HCT116 (cell line): ENCODE measurements around the gene MSMP.

ENCODE experiments used
- CBX3 ChIP-seq: IDR thresholded peaks from 2 replicates; pipeline ENCODE4 v1.6.1; 2012; ENCODE audit warnings: low read depth
- CEBPB ChIP-seq: IDR thresholded peaks from 2 replicates; pipeline ENCODE4 v1.6.1; 2012; ENCODE audit warnings: low read depth
- ELF1 ChIP-seq: IDR thresholded peaks from 2 replicates; pipeline ENCODE4 v1.6.1; 2012; ENCODE audit warnings: low read depth, borderline replicate concordance
- EZH2phosphoT487 ChIP-seq: fragments of 200-600 bp; IDR thresholded peaks from 2 replicates; pipeline ENCODE4 v1.6.1; 2018; ENCODE audit warnings: antibody characterized with exemption, borderline replicate concordance
- FOSL1 ChIP-seq: IDR thresholded peaks from 2 replicates; pipeline ENCODE4 v1.6.1; 2012; ENCODE audit warnings: low read depth
- JUND ChIP-seq: IDR thresholded peaks from 2 replicates; pipeline ENCODE4 v1.6.1; 2012
- POLR2A ChIP-seq: IDR thresholded peaks from 2 replicates; pipeline ENCODE4 v1.7.0; 2011; ENCODE audit warnings: borderline replicate concordance; ENCODE audit not compliant: insufficient read depth, insufficient read length; ENCODE audit errors: extremely low read depth
- POLR2AphosphoS5 ChIP-seq: IDR thresholded peaks from 2 replicates; pipeline ENCODE4 v1.6.1; 2011; ENCODE audit warnings: mild to moderate bottlenecking, low read depth, low read length, moderate library complexity
- SIN3A ChIP-seq: IDR thresholded peaks from 2 replicates; pipeline ENCODE4 v1.6.1; 2012; ENCODE audit warnings: low read depth
- SP1 ChIP-seq: IDR thresholded peaks from 2 replicates; pipeline ENCODE4 v1.6.1; 2012; ENCODE audit warnings: low read depth
- TF ChIP-seq, protein P1 (sequence below), 3 experiments: fragments of 200-600 bp in 1 of 3; sonication (generic) in 1 of 3; IDR thresholded peaks in 2 of 3; conservative IDR thresholded peaks in 1 of 3; 2 replicates each; pipeline ENCODE4 v1.5.1; 2012 to 2017; ENCODE audit warnings: low read depth in 2 of 3, low read length in 2 of 3, antibody characterized with exemption in 1 of 3, borderline replicate concordance in 1 of 3, control low read depth in 1 of 3, mild to moderate bottlenecking in 1 of 3, mixed read lengths in 1 of 3, mixed run types in 1 of 3, moderate library complexity in 1 of 3; ENCODE audit not compliant: insufficient read depth in 1 of 3
- TF ChIP-seq, protein P2 (sequence below): IDR thresholded peaks from 2 replicates; pipeline ENCODE4 v1.6.1; 2012

DNA sequence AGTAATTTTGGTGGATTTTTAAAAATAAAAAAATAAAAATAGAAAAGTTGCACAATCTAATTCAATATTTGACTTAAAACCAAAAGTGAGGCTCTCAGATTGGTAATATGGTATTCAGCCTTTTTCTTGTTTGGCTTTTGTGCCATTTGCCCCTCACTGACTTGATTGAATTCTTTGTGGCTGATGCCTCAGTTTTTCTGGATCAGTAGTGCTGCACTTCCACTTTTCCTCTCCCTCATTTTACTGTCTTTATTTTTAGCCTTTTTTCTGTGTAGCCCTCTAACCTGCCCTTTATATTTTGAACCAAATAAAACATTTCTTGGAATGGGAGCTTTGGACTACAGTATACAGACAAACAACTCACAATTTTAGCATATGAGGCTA is 3.8 kb upstream of the MSMP start:
- TF ChIP-seq POLR2AphosphoS5 (no peak), CEBPB (no peak), EZH2phosphoT487 (no peak), FOSL1 (no peak), POLR2A (no peak), SIN3A (no peak), SP1 (no peak), CBX3 (no peak), ELF1 (no peak), JUND (no peak)
- TF ChIP-seq, protein P1, sequence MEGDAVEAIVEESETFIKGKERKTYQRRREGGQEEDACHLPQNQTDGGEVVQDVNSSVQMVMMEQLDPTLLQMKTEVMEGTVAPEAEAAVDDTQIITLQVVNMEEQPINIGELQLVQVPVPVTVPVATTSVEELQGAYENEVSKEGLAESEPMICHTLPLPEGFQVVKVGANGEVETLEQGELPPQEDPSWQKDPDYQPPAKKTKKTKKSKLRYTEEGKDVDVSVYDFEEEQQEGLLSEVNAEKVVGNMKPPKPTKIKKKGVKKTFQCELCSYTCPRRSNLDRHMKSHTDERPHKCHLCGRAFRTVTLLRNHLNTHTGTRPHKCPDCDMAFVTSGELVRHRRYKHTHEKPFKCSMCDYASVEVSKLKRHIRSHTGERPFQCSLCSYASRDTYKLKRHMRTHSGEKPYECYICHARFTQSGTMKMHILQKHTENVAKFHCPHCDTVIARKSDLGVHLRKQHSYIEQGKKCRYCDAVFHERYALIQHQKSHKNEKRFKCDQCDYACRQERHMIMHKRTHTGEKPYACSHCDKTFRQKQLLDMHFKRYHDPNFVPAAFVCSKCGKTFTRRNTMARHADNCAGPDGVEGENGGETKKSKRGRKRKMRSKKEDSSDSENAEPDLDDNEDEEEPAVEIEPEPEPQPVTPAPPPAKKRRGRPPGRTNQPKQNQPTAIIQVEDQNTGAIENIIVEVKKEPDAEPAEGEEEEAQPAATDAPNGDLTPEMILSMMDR (IDR thresholded peaks at IDR 0.05 in 2 of 3, conservative IDR thresholded peaks at IDR 0.05 in 1 of 3; ENCODE audit: borderline replicate concordance in 1 of 3, insufficient read depth in 1 of 3, low read depth in 2 of 3, low read length in 2 of 3): no peak
- TF ChIP-seq, protein P2, sequence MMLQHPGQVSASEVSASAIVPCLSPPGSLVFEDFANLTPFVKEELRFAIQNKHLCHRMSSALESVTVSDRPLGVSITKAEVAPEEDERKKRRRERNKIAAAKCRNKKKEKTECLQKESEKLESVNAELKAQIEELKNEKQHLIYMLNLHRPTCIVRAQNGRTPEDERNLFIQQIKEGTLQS: no peak
